Midbrain (tissue), 1 donor: ENCODE results near the gene ICAM2.

Experiments used
- DNase-seq: peaks from one replicate; lab custom pipeline; 2025; lab: John Stamatoyannopoulos, UW

Gene ICAM2

GRCh38 chr17:63975541-63976092 lies 44.8 kb downstream of the ICAM2 start:
- DNase-seq: no peak

- DNase-seq: no peak
Measured at GRCh38 chr17:63974594-63975192, 45.7 kb downstream of the ICAM2 start.

- no peak for DNase-seq
Measured at GRCh38 chr17:63973930-63974593, 46.4 kb downstream of the ICAM2 start.

GRCh38 chr17:63973247-63973646 lies 47.2 kb downstream of the ICAM2 start:
- DNase-seq: no peak

- DNase-seq: no peak
Measured at GRCh38 chr17:63972796-63973195, 47.6 kb downstream of the ICAM2 start, which contains the start of gene SCN4A. Gene SCN4A (minus strand): TSS chr17:63972918. CDS start chr17:63972841, 77 bp downstream.

GRCh38 chr17:63969278-63969677 lies 51.2 kb downstream of the ICAM2 start:
- no peak for DNase-seq

- no peak for DNase-seq
Measured at GRCh38 chr17:63967953-63968352, 52.5 kb downstream of the ICAM2 start.

GRCh38 chr17:63966646-63967264 lies 53.7 kb downstream of the ICAM2 start:
- no peak for DNase-seq

- no peak for DNase-seq
Measured at GRCh38 chr17:63963123-63963522, 57.3 kb downstream of the ICAM2 start.

- no peak for DNase-seq
Measured at GRCh38 chr17:63962298-63962744, 58.1 kb downstream of the ICAM2 start.

GRCh38 chr17:63961355-63962212 lies 58.8 kb downstream of the ICAM2 start:
- no peak for DNase-seq

GRCh38 chr17:63960430-63960829 lies 60.0 kb downstream of the ICAM2 start:
- no peak for DNase-seq

GRCh38 chr17:63960006-63960405 lies 60.4 kb downstream of the ICAM2 start:
- no peak for DNase-seq

- DNase-seq: no peak
Measured at GRCh38 chr17:63956296-63956920, 64.0 kb downstream of the ICAM2 start.

- DNase-seq: no peak
Measured at GRCh38 chr17:63955791-63956190, 64.6 kb downstream of the ICAM2 start.

- no peak for DNase-seq
Measured at GRCh38 chr17:63955232-63955631, 65.2 kb downstream of the ICAM2 start.

GRCh38 chr17:63954402-63955063 lies 65.9 kb downstream of the ICAM2 start:
- DNase-seq: no peak
